Transverse colon (tissue), 4 donors: Measurements from ENCODE around the gene ZNF148.

Source experiments
- CTCF ChIP-seq, 5 experiments: fragments of 200-600 bp in 3 of 5; fragments of 450-650 bp in 2 of 5; sonication (generic) in 3 of 5; IDR thresholded peaks; 1 replicate in 2 of 5; 2 replicates in 3 of 5; pipeline ENCODE4 v1.5.1; 2016 to 2017; ENCODE audit warnings: antibody characterized with exemption in 5 of 5, inconsistent platforms in 3 of 5, mild to moderate bottlenecking in 2 of 5, moderate library complexity in 1 of 5
- POLR2A ChIP-seq: fragments of 450-650 bp; IDR thresholded peaks from one replicate; pipeline ENCODE4 v1.6.1; 2016; ENCODE audit warnings: antibody characterized with exemption, mild to moderate bottlenecking, moderate library complexity
- POLR2AphosphoS5 ChIP-seq, 3 donors: sonication (generic); formaldehyde crosslinking; IDR thresholded peaks; one replicate each; pipeline ENCODE4 v1.6.1; 2016; ENCODE audit warnings: antibody characterized with exemption in 3 of 3

GRCh38 chr3:125266971-125267370, 108.2 kb downstream of the ZNF148 start:
- TF ChIP-seq POLR2A: no peak
- TF ChIP-seq CTCF (IDR thresholded peaks at IDR 0.05): no peak
- no peak for TF ChIP-seq POLR2AphosphoS5 (IDR thresholded peaks at IDR 0.05)
